Measurements from ENCODE around the gene PPP4R1.

DNA sequence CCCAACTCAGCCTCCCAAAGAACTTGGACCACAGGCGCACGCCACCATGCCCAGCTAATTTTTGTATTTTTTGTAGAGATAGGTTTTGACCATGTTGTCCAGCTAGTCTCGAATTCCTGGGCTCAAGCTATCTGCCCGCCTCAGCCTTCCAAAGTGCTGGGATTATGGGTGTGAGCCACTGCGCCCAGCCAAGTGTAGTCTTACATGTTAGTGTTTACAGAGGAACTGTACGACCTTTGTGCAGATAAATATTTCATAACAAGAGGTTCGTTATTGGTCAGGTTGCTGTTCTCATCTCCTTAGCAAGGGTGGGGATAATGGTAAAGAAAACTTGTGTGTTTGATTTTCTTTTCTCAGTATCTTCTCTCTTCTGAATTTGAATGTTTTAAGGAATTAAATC, 92.6 kb downstream of the PPP4R1 start:
- TF ChIP-seq, protein P1, sequence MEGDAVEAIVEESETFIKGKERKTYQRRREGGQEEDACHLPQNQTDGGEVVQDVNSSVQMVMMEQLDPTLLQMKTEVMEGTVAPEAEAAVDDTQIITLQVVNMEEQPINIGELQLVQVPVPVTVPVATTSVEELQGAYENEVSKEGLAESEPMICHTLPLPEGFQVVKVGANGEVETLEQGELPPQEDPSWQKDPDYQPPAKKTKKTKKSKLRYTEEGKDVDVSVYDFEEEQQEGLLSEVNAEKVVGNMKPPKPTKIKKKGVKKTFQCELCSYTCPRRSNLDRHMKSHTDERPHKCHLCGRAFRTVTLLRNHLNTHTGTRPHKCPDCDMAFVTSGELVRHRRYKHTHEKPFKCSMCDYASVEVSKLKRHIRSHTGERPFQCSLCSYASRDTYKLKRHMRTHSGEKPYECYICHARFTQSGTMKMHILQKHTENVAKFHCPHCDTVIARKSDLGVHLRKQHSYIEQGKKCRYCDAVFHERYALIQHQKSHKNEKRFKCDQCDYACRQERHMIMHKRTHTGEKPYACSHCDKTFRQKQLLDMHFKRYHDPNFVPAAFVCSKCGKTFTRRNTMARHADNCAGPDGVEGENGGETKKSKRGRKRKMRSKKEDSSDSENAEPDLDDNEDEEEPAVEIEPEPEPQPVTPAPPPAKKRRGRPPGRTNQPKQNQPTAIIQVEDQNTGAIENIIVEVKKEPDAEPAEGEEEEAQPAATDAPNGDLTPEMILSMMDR (conservative IDR thresholded peaks at IDR 0.05; ENCODE audit: low read depth, low read length), result no peak
- no peak for TF ChIP-seq POLR2A (IDR thresholded peaks at IDR 0.05; ENCODE audit: low read depth, low read length)
- no peak for TF ChIP-seq RAD21 (IDR thresholded peaks at IDR 0.05; ENCODE audit: low read length)
- TF ChIP-seq, protein P2, sequence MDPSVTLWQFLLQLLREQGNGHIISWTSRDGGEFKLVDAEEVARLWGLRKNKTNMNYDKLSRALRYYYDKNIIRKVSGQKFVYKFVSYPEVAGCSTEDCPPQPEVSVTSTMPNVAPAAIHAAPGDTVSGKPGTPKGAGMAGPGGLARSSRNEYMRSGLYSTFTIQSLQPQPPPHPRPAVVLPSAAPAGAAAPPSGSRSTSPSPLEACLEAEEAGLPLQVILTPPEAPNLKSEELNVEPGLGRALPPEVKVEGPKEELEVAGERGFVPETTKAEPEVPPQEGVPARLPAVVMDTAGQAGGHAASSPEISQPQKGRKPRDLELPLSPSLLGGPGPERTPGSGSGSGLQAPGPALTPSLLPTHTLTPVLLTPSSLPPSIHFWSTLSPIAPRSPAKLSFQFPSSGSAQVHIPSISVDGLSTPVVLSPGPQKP (IDR thresholded peaks at IDR 0.05; ENCODE audit: borderline replicate concordance, low read depth, low read length), result no peak
- no peak for TF ChIP-seq BHLHE40 (IDR thresholded peaks at IDR 0.05; ENCODE audit: low read depth, low read length)
- TF ChIP-seq, protein P3, sequence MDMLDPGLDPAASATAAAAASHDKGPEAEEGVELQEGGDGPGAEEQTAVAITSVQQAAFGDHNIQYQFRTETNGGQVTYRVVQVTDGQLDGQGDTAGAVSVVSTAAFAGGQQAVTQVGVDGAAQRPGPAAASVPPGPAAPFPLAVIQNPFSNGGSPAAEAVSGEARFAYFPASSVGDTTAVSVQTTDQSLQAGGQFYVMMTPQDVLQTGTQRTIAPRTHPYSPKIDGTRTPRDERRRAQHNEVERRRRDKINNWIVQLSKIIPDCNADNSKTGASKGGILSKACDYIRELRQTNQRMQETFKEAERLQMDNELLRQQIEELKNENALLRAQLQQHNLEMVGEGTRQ (IDR thresholded peaks at IDR 0.05; ENCODE audit: low read depth, low read length), result no peak
- no peak for TF ChIP-seq CEBPB (IDR thresholded peaks at IDR 0.05; ENCODE audit: low read depth, low read length)
- TF ChIP-seq MAFK (IDR thresholded peaks at IDR 0.05; ENCODE audit: low read depth, low read length), result no peak
- TF ChIP-seq MXI1 (IDR thresholded peaks at IDR 0.05; ENCODE audit: borderline replicate concordance, low read depth, low read length), result no peak
- TF ChIP-seq FOS (IDR thresholded peaks at IDR 0.05; ENCODE audit: low read depth, low read length), result no peak
